HepG2 (cell line): ENCODE data around the gene THADA. TPM values are rescaled to one million over a fixed set of nuclear protein-coding genes. Genes with fewer than 3 reads are reported as not detected.
A peak's percentile ranks its signal among the peaks of the same experiment; 100 is the strongest.

Experiments
- CC2D1A ChIP-seq: sonication (generic); formaldehyde crosslinking; IDR thresholded peaks from 2 replicates; pipeline ENCODE4 v1.8.1; 2023; ENCODE audit warnings: mild to moderate bottlenecking, missing genetic modification reagents
- E2F5 ChIP-seq: sonication (generic); formaldehyde crosslinking; conservative IDR thresholded peaks from 2 replicates; pipeline ENCODE4 v1.4.0; 2020; ENCODE audit warnings: missing genetic modification reagents
- HIC2 ChIP-seq: sonication (generic); formaldehyde crosslinking; IDR thresholded peaks from 2 replicates; pipeline ENCODE4 v1.9.0; 2022; ENCODE audit warnings: low read depth, missing genetic modification reagents
- MXD4 ChIP-seq: IDR thresholded peaks from 2 replicates; pipeline ENCODE4 v1.6.1; 2016; ENCODE audit warnings: mild to moderate bottlenecking, missing biosample characterization, missing genetic modification reagents
- MYPOP ChIP-seq: sonication (generic); formaldehyde crosslinking; IDR thresholded peaks from 2 replicates; pipeline ENCODE4 v1.8.1; 2023; ENCODE audit warnings: mild to moderate bottlenecking, moderate library complexity, missing genetic modification reagents
- RARG ChIP-seq: sonication (generic); formaldehyde crosslinking; IDR thresholded peaks from 2 replicates; pipeline ENCODE4 v1.4.0; 2020; ENCODE audit warnings: low read depth, mild to moderate bottlenecking, missing genetic modification reagents
- SKIL ChIP-seq: sonication (generic); formaldehyde crosslinking; IDR thresholded peaks from 2 replicates; pipeline ENCODE4 v1.8.0; 2022; ENCODE audit warnings: missing genetic modification reagents, mild to moderate bottlenecking, moderate library complexity, borderline replicate concordance
- SNAPC4 ChIP-seq: sonication (generic); formaldehyde crosslinking; IDR thresholded peaks from 2 replicates; pipeline ENCODE4 v1.4.0; 2020; ENCODE audit warnings: mild to moderate bottlenecking, missing genetic modification reagents
- SOX6 ChIP-seq, 2 experiments: fragments of 450-650 bp in 1 of 2; sonication (generic) in 1 of 2; formaldehyde crosslinking in 1 of 2; IDR thresholded peaks; 2 replicates each; pipeline versions ENCODE4 v1.4.0 to v1.6.1; 2017 to 2020; ENCODE audit warnings: antibody characterized with exemption in 1 of 2, mild to moderate bottlenecking in 1 of 2, missing genetic modification reagents in 1 of 2
- ZBTB21 ChIP-seq: sonication (generic); formaldehyde crosslinking; IDR thresholded peaks from 2 replicates; pipeline ENCODE4 v1.4.0; 2020; ENCODE audit warnings: missing genetic modification reagents
- ZNF414 ChIP-seq: sonication (generic); formaldehyde crosslinking; IDR thresholded peaks from 2 replicates; pipeline ENCODE4 v1.5.0; 2020; ENCODE audit warnings: missing genetic modification reagents
- ZNF550 ChIP-seq: sonication (generic); formaldehyde crosslinking; IDR thresholded peaks from 2 replicates; pipeline ENCODE4 v1.4.0; 2020; ENCODE audit warnings: mild to moderate bottlenecking, missing genetic modification reagents, borderline replicate concordance
- ZNF552 ChIP-seq: sonication (generic); formaldehyde crosslinking; IDR thresholded peaks from 2 replicates; pipeline ENCODE4 v1.9.0; 2022; ENCODE audit warnings: missing genetic modification reagents, mild to moderate bottlenecking, borderline replicate concordance
- ZNF652 ChIP-seq: IDR thresholded peaks from 2 replicates; pipeline ENCODE4 v1.6.1; 2016; ENCODE audit warnings: low read depth, borderline replicate concordance
- ZNF761 ChIP-seq: sonication (generic); formaldehyde crosslinking; conservative IDR thresholded peaks from 2 replicates; pipeline ENCODE4 v1.4.0; 2020; ENCODE audit warnings: mild to moderate bottlenecking, missing genetic modification reagents
- polyA plus RNA-seq, 8 experiments: library from polyadenylated mRNA; depleted of rRNA in 3 of 8; stranded (reverse) in 7 of 8; unstranded in 1 of 8; fragments of >200 nt; fragmentation: Illumina TruSeq in 4 of 8; extraction: Trizol in 4 of 8; gene quantifications; 2 replicates each; pipeline versions ENCODE4 v1.2.1 to v1.2.3, GENCODE V29; 2011 to 2016; ENCODE audit warnings: low read depth in 4 of 8, missing spikeins in 1 of 8, mixed read lengths in 1 of 8; ENCODE audit not compliant: insufficient read depth in 1 of 8
- total RNA-seq, 5 experiments: library from RNA; depleted of rRNA; stranded (reverse); fragments of >200 nt; fragmentation: Illumina TruSeq; extraction: Trizol; gene quantifications; 2 replicates each; pipeline ENCODE4 v1.2.3, GENCODE V29; 2016; ENCODE audit warnings: low read depth in 1 of 5

The THADA gene
- total and polyA plus RNA-seq, 2 of the 13 experiments (the other 11 are each of a cell fraction or from before 2014, with no cell fraction given): 12.7 to 21.7 TPM

- TF ChIP-seq ZNF550 (CRISPR knock-in tag): no peak
- no peak for TF ChIP-seq RARG (CRISPR knock-in tag)
- no peak for TF ChIP-seq ZNF652 (CRISPR knock-in tag)
- no peak for TF ChIP-seq SOX6 (IDR thresholded peaks at IDR 0.05)
- TF ChIP-seq SOX6 (CRISPR knock-in tag; IDR thresholded peaks at IDR 0.05): no peak
- no peak for TF ChIP-seq HIC2 (CRISPR knock-in tag)
- no peak for TF ChIP-seq MXD4
- TF ChIP-seq ZNF552 (CRISPR knock-in tag): no peak
- peak; percentile 92 for TF ChIP-seq ZNF761 (CRISPR knock-in tag)
- TF ChIP-seq ZNF414 (CRISPR knock-in tag): no peak; the same call in 1 of the 2 replicates
- TF ChIP-seq SNAPC4 (CRISPR knock-in tag): no peak
- TF ChIP-seq MYPOP (CRISPR knock-in tag): no peak
- peak; percentile 37; the same call in 1 of the 2 replicates for TF ChIP-seq SKIL (CRISPR knock-in tag)
- no peak for TF ChIP-seq CC2D1A (CRISPR knock-in tag)
- TF ChIP-seq E2F5 (CRISPR knock-in tag): no peak
- no peak for TF ChIP-seq ZBTB21
These were observed 371.7 kb downstream of the THADA start (continued) for GRCh38 chr2:43224131-43224570.
